K562 (cell line): ENCODE data around the gene GRIN2D. TPM values are rescaled to one million over a fixed set of nuclear protein-coding genes. Genes with fewer than 3 reads are reported as not detected.

ENCODE experiments used
- ELF4 ChIP-seq: fragments of 450-650 bp; formaldehyde crosslinking; IDR thresholded peaks from 2 replicates; pipeline ENCODE4 v1.4.0; 2022; ENCODE audit warnings: missing genetic modification characterization
- GABPB2 ChIP-seq: fragments of 250-450 bp; sonication (Bioruptor Pico); conservative IDR thresholded peaks from 2 replicates; pipeline ENCODE4 v1.5.1; 2021; ENCODE audit warnings: mild to moderate bottlenecking
- HDGF ChIP-seq: fragments of 450-650 bp; IDR thresholded peaks from 2 replicates; pipeline ENCODE4 v1.6.1; 2016
- KAT8 ChIP-seq: fragments of 450-650 bp; IDR thresholded peaks from 2 replicates; pipeline ENCODE4 v1.6.1; 2016; ENCODE audit warnings: low read depth, mild to moderate bottlenecking
- KDM1A ChIP-seq, 2 experiments: fragments of 450-650 bp; IDR thresholded peaks; 2 replicates each; pipeline ENCODE4 v1.6.1; 2016; ENCODE audit warnings: mild to moderate bottlenecking in 2 of 2
- KLF6 ChIP-seq: fragments of 250-450 bp; sonication (Bioruptor Pico); IDR thresholded peaks from 2 replicates; pipeline ENCODE4 v1.4.0; 2020; ENCODE audit warnings: mild to moderate bottlenecking, moderate library complexity, borderline replicate concordance
- POLR2AphosphoS5 ChIP-seq: IDR thresholded peaks from 2 replicates; pipeline ENCODE4 v1.6.1; 2011; ENCODE audit warnings: mild to moderate bottlenecking, low read depth, low read length, moderate library complexity; ENCODE audit not compliant: control insufficient read depth, insufficient read depth
- POU5F1 ChIP-seq: fragments of 150-350 bp; IDR thresholded peaks from 2 replicates; pipeline ENCODE4 v1.6.1; 2014; ENCODE audit warnings: borderline replicate concordance, low read length, low read depth, mild to moderate bottlenecking; ENCODE audit not compliant: partially characterized antibody
- RBBP5 ChIP-seq: fragments of 200-600 bp; sonication (generic); IDR thresholded peaks from 2 replicates; pipeline ENCODE4 v1.6.1; 2012; ENCODE audit warnings: borderline replicate concordance, mild to moderate bottlenecking, low read length, control low read depth, inconsistent platforms; ENCODE audit not compliant: insufficient read depth, poor library complexity, severe bottlenecking
- ZBTB7A ChIP-seq: IDR thresholded peaks from 2 replicates; pipeline ENCODE4 v1.6.1; 2011; ENCODE audit warnings: low read depth, mild to moderate bottlenecking, low read length, moderate library complexity, borderline replicate concordance; ENCODE audit not compliant: control insufficient read depth
- ZFP36 ChIP-seq: fragments of 150-350 bp; IDR thresholded peaks from 2 replicates; pipeline ENCODE4 v1.6.1; 2018; ENCODE audit warnings: low read length, low read depth; ENCODE audit not compliant: partially characterized antibody
- ZNF165 ChIP-seq: fragments of 250-450 bp; sonication (Bioruptor Pico); IDR thresholded peaks from 2 replicates; pipeline ENCODE4 v1.4.0; 2020; ENCODE audit warnings: borderline replicate concordance
- ZNF263 ChIP-seq: sonication (generic); formaldehyde crosslinking; IDR thresholded peaks from 2 replicates; pipeline ENCODE4 v1.8.0; 2022; ENCODE audit warnings: mild to moderate bottlenecking, missing genetic modification reagents, borderline replicate concordance
- polyA plus RNA-seq, 8 experiments: library from polyadenylated mRNA; depleted of rRNA in 4 of 8; stranded (reverse) in 5 of 8; unstranded in 3 of 8; fragments of >200 nt; fragmentation: Nextera tagmentation in 2 of 8; fragmentation: Illumina TruSeq in 1 of 8; extraction: Ambion mirVana in 2 of 8; extraction: Trizol in 1 of 8; gene quantifications; 2 replicates each; pipeline versions ENCODE4 v1.2.1 to v1.2.3, GENCODE V29; 2011 to 2014; ENCODE audit warnings: inconsistent platforms in 1 of 8, missing spikeins in 1 of 8
- total RNA-seq, 7 experiments: library from RNA; depleted of rRNA in 6 of 7; stranded (reverse); fragments of >200 nt in 6 of 7; fragmentation: Illumina TruSeq in 2 of 7; extraction: Trizol in 2 of 7; gene quantifications; 2 replicates each; pipeline versions ENCODE4 v1.2.1 to v1.2.3, GENCODE V29; 2011 to 2021; ENCODE audit warnings: low replicate concordance in 1 of 7
- TF ChIP-seq, protein P1 (sequence below), 2 experiments: IDR thresholded peaks in 1 of 2; conservative IDR thresholded peaks in 1 of 2; 2 replicates each; pipeline ENCODE4 v1.6.1; 2016; ENCODE audit warnings: low read depth in 2 of 2, mild to moderate bottlenecking in 1 of 2, missing compliant biosample characterization in 1 of 2, missing genetic modification characterization in 1 of 2, moderate library complexity in 1 of 2
- TF ChIP-seq, protein P2 (sequence below): fragments of 250-450 bp; sonication (Bioruptor Pico); IDR thresholded peaks from 2 replicates; pipeline ENCODE4 v1.4.0; 2020; ENCODE audit warnings: mild to moderate bottlenecking, moderate library complexity
- TF ChIP-seq, protein P3 (sequence below), 2 experiments: fragments of 150-350 bp in 1 of 2; IDR thresholded peaks; 2 replicates each; pipeline ENCODE4 v1.6.1; 2012 to 2016; ENCODE audit warnings: low read depth in 2 of 2, low read length in 2 of 2, mild to moderate bottlenecking in 1 of 2, moderate library complexity in 1 of 2

The GRIN2D gene
- total and polyA plus RNA-seq, 9 of the 15 experiments (the other 6 are each of a cell fraction or from before 2014, with no cell fraction given) = 0.32 to 31.5 (median 1.8) TPM

DNA sequence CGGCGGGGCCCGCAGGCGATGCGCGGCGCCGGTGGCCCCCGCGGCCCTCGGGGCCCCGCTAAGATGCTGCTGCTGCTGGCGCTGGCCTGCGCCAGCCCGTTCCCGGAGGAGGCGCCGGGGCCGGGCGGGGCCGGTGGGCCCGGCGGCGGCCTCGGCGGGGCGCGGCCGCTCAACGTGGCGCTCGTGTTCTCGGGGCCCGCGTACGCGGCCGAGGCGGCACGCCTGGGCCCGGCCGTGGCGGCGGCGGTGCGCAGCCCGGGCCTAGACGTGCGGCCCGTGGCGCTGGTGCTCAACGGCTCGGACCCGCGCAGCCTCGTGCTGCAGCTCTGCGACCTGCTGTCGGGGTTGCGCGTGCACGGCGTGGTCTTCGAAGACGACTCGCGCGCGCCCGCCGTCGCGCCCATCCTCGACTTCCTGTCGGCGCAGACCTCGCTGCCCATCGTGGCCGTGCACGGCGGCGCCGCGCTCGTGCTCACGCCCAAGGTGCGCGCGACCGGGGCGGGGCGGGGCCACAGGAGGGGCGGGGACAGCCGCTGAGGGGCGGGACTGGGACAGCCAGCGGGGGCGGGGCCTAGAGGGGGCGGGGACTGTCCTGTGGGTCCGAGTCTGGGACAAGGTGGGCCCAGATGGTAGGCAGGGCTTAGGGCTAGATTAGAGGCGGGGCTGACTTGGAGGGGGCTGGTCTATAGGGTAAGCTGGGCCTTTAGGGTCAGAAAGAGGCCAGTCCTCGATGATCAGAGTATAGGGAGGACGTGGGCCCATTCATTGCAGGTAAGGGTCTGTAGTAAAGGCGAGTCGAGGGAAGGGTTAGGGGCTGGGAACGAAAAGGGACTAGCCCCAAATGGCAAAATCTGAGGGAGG is 5.1 kb downstream of the GRIN2D start (continued):
- TF ChIP-seq, protein P1, sequence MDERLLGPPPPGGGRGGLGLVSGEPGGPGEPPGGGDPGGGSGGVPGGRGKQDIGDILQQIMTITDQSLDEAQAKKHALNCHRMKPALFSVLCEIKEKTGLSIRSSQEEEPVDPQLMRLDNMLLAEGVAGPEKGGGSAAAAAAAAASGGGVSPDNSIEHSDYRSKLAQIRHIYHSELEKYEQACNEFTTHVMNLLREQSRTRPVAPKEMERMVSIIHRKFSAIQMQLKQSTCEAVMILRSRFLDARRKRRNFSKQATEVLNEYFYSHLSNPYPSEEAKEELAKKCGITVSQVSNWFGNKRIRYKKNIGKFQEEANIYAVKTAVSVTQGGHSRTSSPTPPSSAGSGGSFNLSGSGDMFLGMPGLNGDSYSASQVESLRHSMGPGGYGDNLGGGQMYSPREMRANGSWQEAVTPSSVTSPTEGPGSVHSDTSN (CRISPR knock-in tag; IDR thresholded peaks at IDR 0.05; ENCODE audit: low read depth) = no peak
- TF ChIP-seq, protein P1 (tag; conservative IDR thresholded peaks at IDR 0.05; ENCODE audit: low read depth) = no peak
- TF ChIP-seq ZBTB7A (peak; percentile 60; the same call in 1 of the 2 replicates), HDGF (no peak; the same call in 1 of the 2 replicates), ZNF165 (CRISPR knock-in tag) (no peak), KDM1A (IDR thresholded peaks at IDR 0.05) (no peak), ELF4 (peak; percentile 73; the same call in 1 of the 2 replicates), KAT8 (no peak), POLR2AphosphoS5 (peak; percentile 93), ZFP36 (no peak), KLF6 (CRISPR knock-in tag) (no peak), ZNF263 (CRISPR knock-in tag) (no peak), GABPB2 (CRISPR knock-in tag) (no peak), RBBP5 (no peak), POU5F1 (no peak)
- TF ChIP-seq, protein P2, sequence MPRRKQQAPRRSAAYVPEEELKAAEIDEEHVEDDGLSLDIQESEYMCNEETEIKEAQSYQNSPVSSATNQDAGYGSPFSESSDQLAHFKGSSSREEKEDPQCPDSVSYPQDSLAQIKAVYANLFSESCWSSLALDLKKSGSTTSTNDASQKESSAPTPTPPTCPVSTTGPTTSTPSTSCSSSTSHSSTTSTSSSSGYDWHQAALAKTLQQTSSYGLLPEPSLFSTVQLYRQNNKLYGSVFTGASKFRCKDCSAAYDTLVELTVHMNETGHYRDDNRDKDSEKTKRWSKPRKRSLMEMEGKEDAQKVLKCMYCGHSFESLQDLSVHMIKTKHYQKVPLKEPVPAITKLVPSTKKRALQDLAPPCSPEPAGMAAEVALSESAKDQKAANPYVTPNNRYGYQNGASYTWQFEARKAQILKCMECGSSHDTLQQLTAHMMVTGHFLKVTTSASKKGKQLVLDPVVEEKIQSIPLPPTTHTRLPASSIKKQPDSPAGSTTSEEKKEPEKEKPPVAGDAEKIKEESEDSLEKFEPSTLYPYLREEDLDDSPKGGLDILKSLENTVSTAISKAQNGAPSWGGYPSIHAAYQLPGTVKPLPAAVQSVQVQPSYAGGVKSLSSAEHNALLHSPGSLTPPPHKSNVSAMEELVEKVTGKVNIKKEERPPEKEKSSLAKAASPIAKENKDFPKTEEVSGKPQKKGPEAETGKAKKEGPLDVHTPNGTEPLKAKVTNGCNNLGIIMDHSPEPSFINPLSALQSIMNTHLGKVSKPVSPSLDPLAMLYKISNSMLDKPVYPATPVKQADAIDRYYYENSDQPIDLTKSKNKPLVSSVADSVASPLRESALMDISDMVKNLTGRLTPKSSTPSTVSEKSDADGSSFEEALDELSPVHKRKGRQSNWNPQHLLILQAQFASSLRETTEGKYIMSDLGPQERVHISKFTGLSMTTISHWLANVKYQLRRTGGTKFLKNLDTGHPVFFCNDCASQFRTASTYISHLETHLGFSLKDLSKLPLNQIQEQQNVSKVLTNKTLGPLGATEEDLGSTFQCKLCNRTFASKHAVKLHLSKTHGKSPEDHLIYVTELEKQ (CRISPR knock-in tag) = no peak
- TF ChIP-seq, protein P3, sequence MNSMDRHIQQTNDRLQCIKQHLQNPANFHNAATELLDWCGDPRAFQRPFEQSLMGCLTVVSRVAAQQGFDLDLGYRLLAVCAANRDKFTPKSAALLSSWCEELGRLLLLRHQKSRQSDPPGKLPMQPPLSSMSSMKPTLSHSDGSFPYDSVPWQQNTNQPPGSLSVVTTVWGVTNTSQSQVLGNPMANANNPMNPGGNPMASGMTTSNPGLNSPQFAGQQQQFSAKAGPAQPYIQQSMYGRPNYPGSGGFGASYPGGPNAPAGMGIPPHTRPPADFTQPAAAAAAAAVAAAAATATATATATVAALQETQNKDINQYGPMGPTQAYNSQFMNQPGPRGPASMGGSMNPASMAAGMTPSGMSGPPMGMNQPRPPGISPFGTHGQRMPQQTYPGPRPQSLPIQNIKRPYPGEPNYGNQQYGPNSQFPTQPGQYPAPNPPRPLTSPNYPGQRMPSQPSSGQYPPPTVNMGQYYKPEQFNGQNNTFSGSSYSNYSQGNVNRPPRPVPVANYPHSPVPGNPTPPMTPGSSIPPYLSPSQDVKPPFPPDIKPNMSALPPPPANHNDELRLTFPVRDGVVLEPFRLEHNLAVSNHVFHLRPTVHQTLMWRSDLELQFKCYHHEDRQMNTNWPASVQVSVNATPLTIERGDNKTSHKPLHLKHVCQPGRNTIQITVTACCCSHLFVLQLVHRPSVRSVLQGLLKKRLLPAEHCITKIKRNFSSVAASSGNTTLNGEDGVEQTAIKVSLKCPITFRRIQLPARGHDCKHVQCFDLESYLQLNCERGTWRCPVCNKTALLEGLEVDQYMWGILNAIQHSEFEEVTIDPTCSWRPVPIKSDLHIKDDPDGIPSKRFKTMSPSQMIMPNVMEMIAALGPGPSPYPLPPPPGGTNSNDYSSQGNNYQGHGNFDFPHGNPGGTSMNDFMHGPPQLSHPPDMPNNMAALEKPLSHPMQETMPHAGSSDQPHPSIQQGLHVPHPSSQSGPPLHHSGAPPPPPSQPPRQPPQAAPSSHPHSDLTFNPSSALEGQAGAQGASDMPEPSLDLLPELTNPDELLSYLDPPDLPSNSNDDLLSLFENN (IDR thresholded peaks at IDR 0.05; ENCODE audit: low read depth in 2 of 2, low read length in 2 of 2) = no peak
